GM23248 (cell line): ENCODE results near the gene RPN1. TPM values are rescaled to one million over a fixed set of nuclear protein-coding genes. Genes with fewer than 3 reads are reported as not detected.

Experiments used
- DNase-seq: peaks from one replicate; pipeline ENCODE4 v3.0.0-alpha.2; 2015
- H2AFZ ChIP-seq: fragments of 200-600 bp; sonication (generic); 2 replicates; pipeline ENCODE4 v1.6.1; 2016; ENCODE audit warnings: antibody characterized with exemption
- H3F3A ChIP-seq: fragments of 200-600 bp; sonication (generic); 2 replicates; pipeline ENCODE4 v1.6.1; 2016; ENCODE audit warnings: mild to moderate bottlenecking, antibody characterized with exemption, mixed run types; ENCODE audit not compliant: insufficient read depth
- H3K27ac ChIP-seq: fragments of 200-600 bp; sonication (generic); 2 replicates; pipeline ENCODE4 v1.5.1; 2016; ENCODE audit warnings: mild to moderate bottlenecking
- H3K27me3 ChIP-seq: fragments of 200-600 bp; sonication (generic); replicated peaks from 2 replicates; pipeline ENCODE4 v1.6.1; 2016; ENCODE audit warnings: mild to moderate bottlenecking; ENCODE audit not compliant: insufficient read depth
- H3K36me3 ChIP-seq: fragments of 200-600 bp; sonication (generic); 2 replicates; pipeline ENCODE4 v1.6.1; 2016; ENCODE audit warnings: low read depth, mild to moderate bottlenecking
- H3K4me1 ChIP-seq: fragments of 200-600 bp; sonication (generic); 2 replicates; pipeline ENCODE4 v1.6.1; 2016; ENCODE audit warnings: mild to moderate bottlenecking; ENCODE audit not compliant: insufficient read depth
- H3K4me2 ChIP-seq: fragments of 200-600 bp; sonication (generic); one replicate; pipeline ENCODE4 v1.6.1; 2016; ENCODE audit warnings: mild to moderate bottlenecking; ENCODE audit not compliant: unreplicated experiment
- H3K4me3 ChIP-seq: fragments of 200-600 bp; sonication (generic); 2 replicates; pipeline ENCODE4 v1.5.1; 2016; ENCODE audit warnings: mild to moderate bottlenecking
- H3K79me2 ChIP-seq: fragments of 200-600 bp; sonication (generic); 2 replicates; pipeline ENCODE4 v1.6.1; 2016; ENCODE audit warnings: mild to moderate bottlenecking; ENCODE audit not compliant: insufficient read depth
- H3K9ac ChIP-seq: fragments of 200-600 bp; sonication (generic); 2 replicates; pipeline ENCODE4 v1.6.1; 2016; ENCODE audit warnings: mild to moderate bottlenecking
- H3K9me2 ChIP-seq: fragments of 200-600 bp; sonication (generic); 2 replicates; pipeline ENCODE4 v1.6.1; 2016; ENCODE audit warnings: mixed run types, mild to moderate bottlenecking, moderate library complexity; ENCODE audit not compliant: insufficient read depth
- H3K9me3 ChIP-seq: fragments of 200-600 bp; sonication (generic); one replicate; pipeline ENCODE4 v1.6.1; 2017; ENCODE audit warnings: low read depth
- H4K20me1 ChIP-seq: fragments of 200-600 bp; sonication (generic); 2 replicates; pipeline ENCODE4 v1.6.0; 2016; ENCODE audit not compliant: insufficient read depth
- EZH2 ChIP-seq: fragments of 200-600 bp; sonication (generic); IDR thresholded peaks from 2 replicates; pipeline ENCODE4 v1.6.1; 2018; ENCODE audit warnings: antibody characterized with exemption, mild to moderate bottlenecking; ENCODE audit not compliant: insufficient read depth, poor library complexity, severe bottlenecking
- EZH2phosphoT487 ChIP-seq: fragments of 200-600 bp; sonication (generic); IDR thresholded peaks from 2 replicates; pipeline ENCODE4 v1.6.1; 2018; ENCODE audit warnings: antibody characterized with exemption, moderate library complexity, mild to moderate bottlenecking, low read depth; ENCODE audit not compliant: insufficient read depth
- WGBS, 2 experiments: methylation state at CpG; one replicate each; pipeline ENCODE4 v1.1.6; 2015 to 2017; ENCODE audit warnings: low lambda C conversion rate in 2 of 2, low coverage in 1 of 2; ENCODE audit errors: missing lambda C conversion rate in 2 of 2; 5-methylcytosine and 5-hydroxymethylcytosine counted together
- in situ Hi-C: fragments of 300-500 bp; cut with MboI; formaldehyde crosslinking; loops from 2 replicates; pipeline ENCODE4 v1.15.0; 2020
- polyA plus RNA-seq: library from polyadenylated mRNA; unstranded; fragments of >200 nt; fragmentation: Nextera tagmentation; extraction: Ambion mirVana; gene quantifications from 2 replicates; pipeline ENCODE4 v1.2.1, GENCODE V29; 2016
- total RNA-seq: library from RNA; depleted of rRNA; stranded (reverse); fragments of >200 nt; shearing (Covaris generic); gene quantifications from 2 replicates; pipeline ENCODE4 v1.2.3, GENCODE V29; 2014

The RPN1 gene
- total and polyA plus RNA-seq, 2 experiments from 2014 or later = 330 to 393 TPM

- Histone ChIP-seq H3K79me2 (no peaks in the 10 kb centered on the region), H3K27ac (no peak overlapping the region), H3K4me3 (no peak overlapping the region), H3K4me2 (no peak overlapping the region), H3K27me3 (peaks cover 6% of the 10 kb centered on the region; the same call in 1 of the 2 replicates), H3K9ac (no peak overlapping the region), H3K36me3 (no peaks in the 10 kb centered on the region), H3K9me3 (no peaks in the 10 kb centered on the region), H2AFZ (no peak overlapping the region), H3K4me1 (no peaks in the 10 kb centered on the region), H3F3A (no peaks in the 10 kb centered on the region), H3K9me2 (no peaks in the 10 kb centered on the region), H4K20me1 (no peaks in the 10 kb centered on the region)
- no peak for DNase-seq
- TF ChIP-seq EZH2phosphoT487 (no peak), EZH2 (no peak)
- in situ Hi-C loops = no loop called here
- WGBS, 2 experiments = 85 to 89% methylated on average over 7 to 9 of the region's 9 CpGs
Observed at GRCh38 chr3:128578346-128578745, 72.3 kb downstream of the RPN1 start.

- in situ Hi-C loops = no loop called here
- H3K9me2 ChIP-seq = no peaks in the 10 kb centered on the region
- 57 to 58% methylated on average over 8 to 10 of the region's 10 CpGs for WGBS, 2 experiments
Observed at GRCh38 chr3:128577711-128578110, 72.9 kb downstream of the RPN1 start.

GRCh38 chr3:128576290-128576689, 74.3 kb downstream of the RPN1 start:
- DNase-seq = no peak
- in situ Hi-C loops = no loop called here
- H3K9me3 ChIP-seq = no peaks in the 10 kb centered on the region

More at GRCh38 chr3:128577711-128578110, 72.9 kb downstream of the RPN1 start:
- Histone ChIP-seq H3K9ac (no peak overlapping the region), H3F3A (no peaks in the 10 kb centered on the region), H3K27me3 (peaks cover 12% of the 10 kb centered on the region; the same call in 1 of the 2 replicates), H2AFZ (no peak overlapping the region), H3K4me3 (no peak overlapping the region), H3K27ac (no peak overlapping the region), H3K4me2 (no peak overlapping the region), H3K9me3 (no peaks in the 10 kb centered on the region), H3K36me3 (no peaks in the 10 kb centered on the region), H3K4me1 (no peaks in the 10 kb centered on the region), H4K20me1 (no peaks in the 10 kb centered on the region), H3K79me2 (no peaks in the 10 kb centered on the region)
- no peak for DNase-seq
- no peak for TF ChIP-seq EZH2
- TF ChIP-seq EZH2phosphoT487 = no peak

GRCh38 chr3:128575777-128576176, 74.8 kb downstream of the RPN1 start:
- Histone ChIP-seq H4K20me1 (no peaks in the 10 kb centered on the region), H3K9me2 (no peaks in the 10 kb centered on the region), H3K36me3 (no peaks in the 10 kb centered on the region), H3F3A (no peaks in the 10 kb centered on the region), H3K9me3 (no peaks in the 10 kb centered on the region), H2AFZ (no peak overlapping the region), H3K4me1 (no peaks in the 10 kb centered on the region), H3K4me3 (no peak overlapping the region), H3K27ac (no peak overlapping the region), H3K9ac (no peak overlapping the region), H3K4me2 (no peak overlapping the region), H3K79me2 (no peaks in the 10 kb centered on the region), H3K27me3 (peaks cover 12% of the 10 kb centered on the region; the same call in 1 of the 2 replicates)
- in situ Hi-C loops = no loop called here
- DNase-seq = no peak
- 74 to 80% methylated on average over 11 to 12 of the region's 12 CpGs for WGBS, 2 experiments
- TF ChIP-seq EZH2phosphoT487 (no peak), EZH2 (no peak)

More at GRCh38 chr3:128576290-128576689, 74.3 kb downstream of the RPN1 start:
- no peak overlapping the region for H3K9ac ChIP-seq
- no peaks in the 10 kb centered on the region for H3K36me3 ChIP-seq
- H2AFZ ChIP-seq = no peak overlapping the region
- H4K20me1 ChIP-seq = no peaks in the 10 kb centered on the region
- TF ChIP-seq EZH2phosphoT487 (no peak), EZH2 (no peak)
- WGBS, 2 experiments = 72% methylated on average over 9 to 10 of the region's 10 CpGs
- no peaks in the 10 kb centered on the region for H3K79me2 ChIP-seq
- H3K9me2 ChIP-seq = no peaks in the 10 kb centered on the region
- H3K4me2 ChIP-seq = no peak overlapping the region
- no peaks in the 10 kb centered on the region for H3K4me1 ChIP-seq
- H3F3A ChIP-seq = no peaks in the 10 kb centered on the region
- peaks cover 12% of the 10 kb centered on the region; the same call in 1 of the 2 replicates for H3K27me3 ChIP-seq
- H3K4me3 ChIP-seq = no peak overlapping the region
- H3K27ac ChIP-seq = no peak overlapping the region
